HL-60 (cell line): ENCODE measurements around the gene ANO2.

Experiments used
- GABPA ChIP-seq: IDR thresholded peaks from 2 replicates; pipeline ENCODE4 v1.6.1; 2012; ENCODE audit warnings: low read depth
- TF ChIP-seq, protein P1 (sequence below): IDR thresholded peaks from one replicate; pipeline ENCODE4 v1.5.1; 2011; ENCODE audit warnings: low read length, control low read depth, inconsistent platforms; ENCODE audit not compliant: insufficient read depth

DNA sequence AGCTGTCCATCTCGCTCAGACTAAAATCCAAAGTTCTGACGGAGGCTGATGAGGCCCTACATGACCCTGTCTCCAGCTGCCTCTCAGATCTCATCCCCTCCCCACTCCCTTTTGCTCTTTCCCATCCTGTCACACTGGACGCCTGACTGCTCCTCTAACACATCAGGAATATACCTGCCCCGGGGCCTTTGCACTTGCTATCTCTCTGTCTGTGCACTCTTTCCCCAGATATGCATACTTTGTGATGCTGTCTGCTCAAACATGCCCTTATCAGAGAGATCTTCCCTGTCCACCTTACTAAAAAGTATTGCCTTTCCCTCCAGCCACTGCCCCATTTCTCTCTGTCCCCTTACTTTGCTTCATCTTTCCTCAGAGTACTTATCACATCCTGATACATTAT lies 238.8 kb downstream of the ANO2 start:
- TF ChIP-seq, protein P1, sequence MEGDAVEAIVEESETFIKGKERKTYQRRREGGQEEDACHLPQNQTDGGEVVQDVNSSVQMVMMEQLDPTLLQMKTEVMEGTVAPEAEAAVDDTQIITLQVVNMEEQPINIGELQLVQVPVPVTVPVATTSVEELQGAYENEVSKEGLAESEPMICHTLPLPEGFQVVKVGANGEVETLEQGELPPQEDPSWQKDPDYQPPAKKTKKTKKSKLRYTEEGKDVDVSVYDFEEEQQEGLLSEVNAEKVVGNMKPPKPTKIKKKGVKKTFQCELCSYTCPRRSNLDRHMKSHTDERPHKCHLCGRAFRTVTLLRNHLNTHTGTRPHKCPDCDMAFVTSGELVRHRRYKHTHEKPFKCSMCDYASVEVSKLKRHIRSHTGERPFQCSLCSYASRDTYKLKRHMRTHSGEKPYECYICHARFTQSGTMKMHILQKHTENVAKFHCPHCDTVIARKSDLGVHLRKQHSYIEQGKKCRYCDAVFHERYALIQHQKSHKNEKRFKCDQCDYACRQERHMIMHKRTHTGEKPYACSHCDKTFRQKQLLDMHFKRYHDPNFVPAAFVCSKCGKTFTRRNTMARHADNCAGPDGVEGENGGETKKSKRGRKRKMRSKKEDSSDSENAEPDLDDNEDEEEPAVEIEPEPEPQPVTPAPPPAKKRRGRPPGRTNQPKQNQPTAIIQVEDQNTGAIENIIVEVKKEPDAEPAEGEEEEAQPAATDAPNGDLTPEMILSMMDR = no peak
- TF ChIP-seq GABPA = no peak
